K562 treated with DMSO at 1 percent for 48 hours (cell line): ENCODE results near the gene TTLL11. TPM values are rescaled to one million over a fixed set of nuclear protein-coding genes. Genes with fewer than 3 reads are reported as not detected.

Experiments
- total RNA-seq: library from RNA; unstranded; fragments of 300-600 nt; gene quantifications from 2 replicates; pipeline ENCODE4 v1.2.3, GENCODE V29; 2022; ENCODE audit warnings: low replicate concordance; ENCODE audit errors: extremely low read depth

Gene TTLL11, protein sequence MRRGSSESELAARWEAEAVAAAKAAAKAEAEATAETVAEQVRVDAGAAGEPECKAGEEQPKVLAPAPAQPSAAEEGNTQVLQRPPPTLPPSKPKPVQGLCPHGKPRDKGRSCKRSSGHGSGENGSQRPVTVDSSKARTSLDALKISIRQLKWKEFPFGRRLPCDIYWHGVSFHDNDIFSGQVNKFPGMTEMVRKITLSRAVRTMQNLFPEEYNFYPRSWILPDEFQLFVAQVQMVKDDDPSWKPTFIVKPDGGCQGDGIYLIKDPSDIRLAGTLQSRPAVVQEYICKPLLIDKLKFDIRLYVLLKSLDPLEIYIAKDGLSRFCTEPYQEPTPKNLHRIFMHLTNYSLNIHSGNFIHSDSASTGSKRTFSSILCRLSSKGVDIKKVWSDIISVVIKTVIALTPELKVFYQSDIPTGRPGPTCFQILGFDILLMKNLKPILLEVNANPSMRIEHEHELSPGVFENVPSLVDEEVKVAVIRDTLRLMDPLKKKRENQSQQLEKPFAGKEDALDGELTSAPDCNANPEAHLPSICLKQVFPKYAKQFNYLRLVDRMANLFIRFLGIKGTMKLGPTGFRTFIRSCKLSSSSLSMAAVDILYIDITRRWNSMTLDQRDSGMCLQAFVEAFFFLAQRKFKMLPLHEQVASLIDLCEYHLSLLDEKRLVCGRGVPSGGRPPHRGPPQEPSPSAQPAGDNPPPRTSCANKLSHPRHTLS
- total RNA-seq: not detected in 2 replicates

DNA sequence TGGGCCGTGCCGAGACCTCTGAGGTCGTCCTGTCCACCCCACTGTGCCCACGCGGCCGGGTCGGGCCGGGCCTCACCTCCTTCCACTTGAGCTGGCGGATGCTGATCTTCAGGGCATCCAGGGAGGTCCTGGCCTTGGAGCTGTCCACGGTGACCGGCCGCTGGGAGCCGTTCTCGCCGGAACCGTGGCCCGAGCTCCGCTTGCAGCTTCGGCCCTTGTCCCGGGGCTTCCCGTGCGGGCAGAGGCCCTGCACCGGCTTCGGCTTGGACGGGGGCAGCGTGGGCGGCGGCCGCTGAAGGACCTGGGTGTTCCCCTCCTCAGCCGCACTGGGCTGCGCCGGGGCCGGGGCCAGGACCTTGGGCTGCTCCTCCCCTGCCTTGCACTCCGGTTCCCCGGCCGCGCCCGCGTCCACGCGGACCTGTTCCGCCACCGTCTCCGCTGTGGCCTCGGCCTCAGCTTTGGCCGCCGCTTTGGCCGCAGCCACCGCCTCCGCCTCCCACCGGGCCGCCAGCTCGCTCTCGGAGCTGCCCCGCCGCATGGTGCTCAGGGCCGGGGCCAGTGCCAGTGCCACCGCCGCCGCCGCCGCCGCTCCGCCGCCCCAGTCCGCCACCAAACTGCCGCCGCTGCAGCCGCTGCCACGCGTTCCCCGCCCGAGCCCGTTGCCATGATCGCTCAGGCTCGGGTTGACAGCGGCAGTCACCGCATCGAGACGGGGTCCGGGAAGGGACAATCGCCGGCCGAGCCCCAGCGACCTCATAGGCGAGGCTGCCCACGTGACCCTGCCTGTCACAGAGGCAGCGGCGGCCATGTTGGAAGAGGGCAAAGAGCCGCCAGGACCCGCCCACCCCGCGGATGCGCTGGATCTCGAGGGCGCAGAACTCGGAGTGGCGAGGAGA, at the start of gene TTLL11:
TTLL11 (minus strand) TSS at position 698 of the 896 bp plus-strand sequence; CDS start at position 538, 160 bp downstream.

Other genes with a start within 250 kb of the TTLL11 start
- not detected in 2 replicates for gene NDUFA8, start 66.5 kb upstream of the TTLL11 start, total RNA-seq
- gene MORN5, start 66.6 kb upstream of the TTLL11 start, total RNA-seq: not detected in 2 replicates
- not detected in 2 replicates for gene LHX6, start 135.6 kb upstream of the TTLL11 start, total RNA-seq
- not detected in 2 replicates for gene RBM18, start 171.5 kb upstream of the TTLL11 start, total RNA-seq
- not detected in 2 replicates for gene MRRF, start 171.6 kb upstream of the TTLL11 start, total RNA-seq